Suprapubic skin (tissue), 4 donors: ENCODE measurements around the gene MOAP1.
"Not testable (repeated sequence)": the region's sequence is repeated elsewhere in the genome, so short reads cannot be mapped to it uniquely, and the experiment has no call there.

Experiments
- CTCF ChIP-seq, 2 donors: fragments of 200-600 bp in 1 of 2; fragments of 450-650 bp in 1 of 2; sonication (generic) in 1 of 2; IDR thresholded peaks; one replicate each; pipeline ENCODE4 v1.5.1; 2016 to 2019; ENCODE audit warnings: antibody characterized with exemption in 2 of 2, mild to moderate bottlenecking in 1 of 2, moderate library complexity in 1 of 2
- POLR2A ChIP-seq, 2 donors: fragments of 450-650 bp; IDR thresholded peaks; one replicate each; pipeline ENCODE4 v1.6.1; 2017; ENCODE audit warnings: antibody characterized with exemption in 2 of 2, mild to moderate bottlenecking in 2 of 2, moderate library complexity in 2 of 2
- POLR2AphosphoS5 ChIP-seq, 3 donors: sonication (generic); formaldehyde crosslinking; IDR thresholded peaks; one replicate each; pipeline ENCODE4 v1.6.1; 2017; ENCODE audit warnings: antibody characterized with exemption in 3 of 3

- TF ChIP-seq CTCF, POLR2A, POLR2AphosphoS5 (IDR thresholded peaks at IDR 0.05): not testable (repeated sequence)
Measured at GRCh38 chr14:93136508-93136907, 48.2 kb downstream of the MOAP1 start.
